Stimulated activated naive CD8-positive, alpha-beta T cell treated with anti-CD3 and anti-CD28 coated beads, Interleukin-15, Interleukin-2, amounts not matched to agents 100 U/mL and 50 U/mL, for 24 hours (primary cell): Measurements from ENCODE around the gene PSAPL1.

Experiments used
- ATAC-seq: fragments of 150-1000 bp; cut with Tn5 transposase; one replicate; pipeline ENCODE4 v1.10.0; 2021
- DNase-seq: peaks from one replicate; pipeline ENCODE4 v3.0.0; 2021

The PSAPL1 gene

DNA sequence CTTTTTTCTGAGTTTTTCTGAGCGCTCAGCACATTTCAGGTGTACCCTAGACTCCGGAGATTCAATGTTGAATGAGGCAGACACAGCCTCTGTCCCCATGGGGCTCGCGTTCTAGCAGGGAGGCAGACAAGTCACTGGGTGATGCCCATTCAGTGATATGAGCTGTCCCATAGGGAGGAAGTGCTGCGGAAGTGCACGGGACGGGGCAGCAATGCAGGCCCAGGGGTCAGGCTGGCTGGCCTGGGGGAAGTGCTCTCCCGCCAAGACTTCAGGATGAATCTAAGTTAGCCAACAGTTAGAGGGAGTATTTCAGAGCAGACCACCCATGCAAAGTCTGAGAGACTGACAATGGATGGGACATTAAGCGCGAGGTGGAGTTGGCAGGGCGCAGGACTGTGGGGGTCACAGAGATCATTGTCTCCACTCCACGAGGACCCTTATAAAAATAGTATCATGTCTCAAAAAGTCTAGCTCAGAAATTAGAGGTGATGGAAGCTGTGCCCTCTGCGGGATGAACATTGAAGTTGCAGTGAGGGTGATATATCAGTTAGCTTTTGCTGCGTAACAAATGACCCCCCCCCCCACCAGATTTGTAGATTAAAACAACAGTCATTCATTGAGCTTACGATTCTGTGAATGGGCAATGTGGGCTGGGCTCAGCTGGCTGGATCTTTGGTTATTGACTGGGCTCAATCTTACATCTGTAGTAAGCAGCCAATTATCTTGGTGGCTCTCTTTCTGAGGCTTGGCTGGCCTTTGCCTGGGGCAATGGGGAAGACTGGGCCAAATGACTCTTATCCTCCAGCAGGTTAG, 16.4 kb downstream of the PSAPL1 start:
- ATAC-seq (no peak), DNase-seq (no peak)

- no peak for DNase-seq
- no peak for ATAC-seq
Observed at GRCh38 chr4:7417639-7418038, 17.1 kb downstream of the PSAPL1 start.

DNA sequence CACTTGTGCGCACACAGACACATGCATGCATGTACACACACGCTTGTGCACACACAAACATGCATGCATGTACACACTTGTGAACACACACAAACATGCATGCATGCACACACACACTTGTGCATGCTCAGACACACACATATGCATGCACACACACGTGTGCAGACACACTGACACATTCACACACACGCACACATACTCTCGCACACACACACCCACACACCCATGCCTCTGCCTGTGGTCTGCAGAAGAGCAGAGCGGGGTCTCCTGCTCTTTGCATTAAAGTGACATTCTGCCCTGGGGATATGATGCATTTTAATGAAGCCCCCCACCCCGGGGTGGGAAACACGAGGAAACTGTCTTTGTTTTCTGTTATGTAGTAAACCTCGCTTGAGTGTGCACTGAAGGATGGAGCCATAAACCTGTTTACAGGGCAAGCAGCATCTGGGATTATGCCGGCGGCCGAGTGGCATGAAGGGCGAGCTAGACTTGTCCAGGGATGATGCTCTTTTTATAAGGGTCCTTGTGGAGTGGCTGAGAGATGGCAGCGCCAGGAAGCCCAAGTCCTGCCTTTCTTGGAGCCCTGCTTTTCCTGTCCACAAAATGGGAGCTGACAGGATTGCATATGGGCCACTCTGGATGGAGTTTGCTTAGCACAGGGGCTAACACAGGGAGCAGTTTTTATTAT, 17.8 kb downstream of the PSAPL1 start:
- ATAC-seq (no peak), DNase-seq (no peak)

- DNase-seq, result no peak
- no peak for ATAC-seq
Observed at GRCh38 chr4:7415927-7416686, 18.6 kb downstream of the PSAPL1 start.

DNA sequence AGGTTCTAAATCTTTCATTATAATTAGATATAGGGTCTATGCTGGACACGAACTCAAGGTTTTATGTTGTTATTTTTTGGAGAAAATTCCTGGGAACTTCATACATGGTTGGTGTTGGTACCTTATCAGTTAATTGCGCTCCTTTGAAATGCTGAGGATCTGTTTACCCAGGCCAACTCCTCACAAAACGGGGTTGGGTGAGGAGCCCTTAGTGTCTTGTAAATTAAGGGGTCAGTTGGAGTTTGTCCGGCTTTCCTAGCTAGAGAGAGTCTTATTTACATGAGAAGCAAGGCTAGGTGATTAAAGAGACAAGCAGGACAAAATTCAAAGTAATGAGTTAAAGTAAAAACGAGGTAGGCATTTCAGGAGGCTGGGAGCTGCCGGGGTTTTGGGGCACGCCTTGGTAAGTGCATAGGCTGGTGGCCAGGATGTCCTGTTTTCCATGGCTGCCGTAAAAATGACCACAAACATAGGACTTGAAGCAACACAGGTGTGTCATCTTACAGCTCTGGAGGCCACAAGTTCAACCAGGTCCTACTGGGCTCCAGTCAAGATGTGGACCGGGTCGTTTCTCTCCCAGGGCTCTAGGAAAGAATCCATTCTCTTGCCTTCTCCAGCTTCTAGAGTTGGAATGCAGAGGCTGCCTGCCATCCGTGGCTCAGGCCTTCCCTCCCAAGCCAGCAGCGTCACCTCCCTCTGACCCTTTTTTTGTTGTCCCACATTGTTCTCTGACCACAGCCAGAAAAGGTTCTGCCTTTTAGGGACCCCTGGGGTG, 19.8 kb downstream of the PSAPL1 start:
- ATAC-seq, result no peak

DNA sequence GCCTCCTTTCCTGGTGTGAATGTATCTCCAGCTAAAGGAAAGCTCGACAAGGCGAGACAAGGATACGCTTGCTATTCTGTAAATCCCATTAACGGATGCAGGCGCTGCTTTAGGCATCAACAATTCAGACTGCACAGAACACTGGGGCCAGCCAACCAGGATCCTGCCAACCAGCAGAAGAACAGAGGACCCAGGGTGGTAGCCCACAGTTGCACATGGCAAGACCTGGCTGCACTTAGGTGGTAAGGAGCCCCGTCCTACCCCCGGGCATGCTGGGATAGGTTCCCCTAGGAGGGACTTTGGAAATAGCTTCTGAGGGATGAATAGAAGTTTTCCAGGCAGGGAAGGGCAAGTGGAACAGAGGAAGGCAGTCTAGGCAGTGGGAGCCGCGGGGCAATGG, 20.7 kb downstream of the PSAPL1 start:
- DNase-seq (no peak), ATAC-seq (no peak)

More for the DNA sequence above, 19.8 kb downstream of the PSAPL1 start:
- no peak for DNase-seq

- DNase-seq (no peak), ATAC-seq (no peak)
Observed at GRCh38 chr4:7412554-7412912, 22.2 kb downstream of the PSAPL1 start.

DNA sequence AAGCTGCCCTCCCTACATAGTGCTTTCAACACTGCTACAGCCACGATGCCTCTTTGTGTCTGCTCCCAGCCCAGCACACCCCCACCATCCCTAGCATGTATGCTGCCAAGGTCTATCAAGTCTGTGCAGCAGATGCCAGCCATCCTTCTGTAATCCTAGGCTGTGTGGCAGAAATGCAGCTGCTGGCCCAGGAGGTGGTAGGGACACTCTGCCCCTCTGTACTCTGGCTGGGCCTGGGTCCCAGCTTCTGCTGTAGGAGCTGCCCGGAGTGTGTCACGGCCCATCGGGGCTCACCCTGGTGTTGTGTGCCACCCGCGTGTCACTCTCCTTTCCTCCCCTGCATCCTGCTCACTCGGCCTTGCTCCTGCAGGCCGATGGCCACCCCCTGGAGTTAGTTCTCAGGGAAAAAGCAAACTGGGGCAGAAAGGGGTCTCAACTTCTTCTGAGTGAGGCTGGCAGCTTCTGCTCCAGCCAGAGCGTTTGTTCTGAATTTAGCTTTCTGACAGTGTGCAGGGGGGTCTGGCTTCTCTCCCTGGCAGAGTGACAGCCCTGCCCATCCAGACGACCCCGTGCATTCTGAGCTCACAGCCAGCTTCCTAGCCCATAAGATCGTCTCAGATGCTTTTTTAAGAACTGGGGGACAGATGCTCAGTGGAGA, 22.7 kb downstream of the PSAPL1 start:
- ATAC-seq (no peak), DNase-seq (no peak)

- ATAC-seq, result no peak
- DNase-seq, result no peak
Observed at GRCh38 chr4:7411491-7411890, 23.2 kb downstream of the PSAPL1 start.

DNA sequence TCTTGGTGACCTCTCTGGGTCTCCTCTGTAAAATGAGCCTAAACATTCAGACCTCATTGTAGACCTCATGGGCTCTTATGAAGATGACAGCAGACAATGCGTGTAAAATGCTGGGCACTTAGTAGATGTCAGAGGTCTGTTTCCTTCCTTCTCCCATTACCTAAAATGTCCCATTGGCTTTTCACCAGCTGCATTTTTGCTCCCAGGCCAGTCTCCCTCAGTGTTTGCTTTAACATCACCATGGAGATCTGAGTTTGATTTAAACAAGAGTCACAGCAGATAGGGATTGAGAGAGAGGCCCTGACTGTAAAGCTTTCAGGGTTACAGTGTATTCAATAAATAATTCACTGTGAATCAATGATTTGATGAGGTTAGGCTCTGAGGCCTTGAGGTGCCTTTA, 24.3 kb downstream of the PSAPL1 start:
- no peak for DNase-seq
- no peak for ATAC-seq

GRCh38 chr4:7408166-7408565, 26.6 kb downstream of the PSAPL1 start:
- ATAC-seq, result no peak
- no peak for DNase-seq

DNA sequence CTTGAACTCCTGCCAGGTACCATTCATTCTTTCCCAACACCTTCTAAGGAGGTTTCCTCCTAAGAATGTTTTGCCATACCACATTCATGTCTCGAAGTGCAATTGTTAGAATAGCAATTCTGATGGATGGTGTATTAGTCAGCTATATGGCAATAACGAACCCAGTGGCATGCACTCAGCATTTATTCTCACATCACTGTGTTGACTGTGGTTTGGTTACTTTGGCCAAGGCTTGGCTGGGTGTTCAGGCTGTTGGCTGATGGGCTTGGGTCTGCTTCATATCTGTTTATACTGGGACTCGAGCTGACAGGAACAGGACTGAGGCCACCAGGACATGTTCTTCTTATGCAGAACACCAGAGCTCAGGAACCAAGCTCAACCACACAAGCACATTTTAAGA, 31.7 kb downstream of the PSAPL1 start:
- DNase-seq, result no peak
- ATAC-seq, result no peak

DNA sequence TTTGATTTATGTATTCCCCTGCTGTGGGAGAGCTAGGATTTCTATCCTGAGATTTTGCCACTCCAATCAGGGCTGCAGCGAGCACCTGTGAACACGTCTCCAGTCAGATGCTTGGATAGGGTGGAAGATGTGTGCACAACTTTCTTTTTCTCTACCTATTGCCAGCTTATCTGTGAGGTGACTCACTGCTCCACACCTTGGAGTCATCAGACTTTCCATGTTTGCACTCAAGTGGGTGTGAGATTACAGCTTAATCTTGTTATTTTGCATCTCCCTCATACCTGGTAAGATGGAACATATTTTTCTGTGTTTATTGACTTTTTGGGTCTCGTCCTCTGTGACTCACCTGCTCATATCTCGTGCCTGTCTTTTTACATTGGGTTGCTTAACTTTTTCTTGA, 32.2 kb downstream of the PSAPL1 start:
- no peak for DNase-seq
- no peak for ATAC-seq

DNA sequence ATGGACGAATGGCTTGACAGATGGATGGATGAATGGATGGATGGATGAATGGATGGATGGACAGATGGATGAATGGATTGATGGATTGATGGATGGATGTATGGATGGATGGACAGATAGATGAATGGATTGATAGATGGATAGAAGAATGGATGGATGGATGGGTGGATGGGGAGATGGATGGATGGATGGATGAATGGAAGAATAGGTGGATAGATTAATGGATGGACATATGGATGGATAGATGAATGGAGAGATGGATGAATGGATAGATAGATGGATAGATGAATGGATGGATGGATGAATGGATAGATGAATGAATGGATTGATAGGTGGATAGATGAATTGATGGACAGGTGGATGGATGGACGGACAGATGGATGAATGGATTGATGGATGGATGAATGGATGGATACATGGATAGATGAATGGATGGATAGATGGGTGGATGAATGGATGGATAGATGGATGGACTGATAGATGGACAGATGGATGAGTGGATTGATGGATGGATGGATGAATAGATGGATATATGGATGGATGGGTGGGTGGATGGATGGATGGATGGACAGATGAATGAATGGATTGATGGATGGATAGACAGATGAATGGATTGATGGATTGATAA, 33.9 kb downstream of the PSAPL1 start:
- ATAC-seq, result no peak
- DNase-seq, result no peak

GRCh38 chr4:7399440-7400234, 35.1 kb downstream of the PSAPL1 start:
- DNase-seq (no peak), ATAC-seq (no peak)

GRCh38 chr4:7398788-7399439, 35.8 kb downstream of the PSAPL1 start:
- no peak for ATAC-seq
- DNase-seq, result no peak

- DNase-seq, result no peak
Observed at GRCh38 chr4:7398104-7398423, 36.7 kb downstream of the PSAPL1 start.

GRCh38 chr4:7397206-7398103, 37.3 kb downstream of the PSAPL1 start:
- no peak for ATAC-seq
- DNase-seq, result no peak

More at GRCh38 chr4:7398104-7398423, 36.7 kb downstream of the PSAPL1 start:
- ATAC-seq, result no peak
